Fibroblast of lung (primary cell): ENCODE results near the gene DEFB114.

Experiments used
- EZH2 ChIP-seq: IDR thresholded peaks from 2 replicates; pipeline ENCODE4 v1.5.1; 2012; ENCODE audit warnings: low read length, control low read depth, mild to moderate bottlenecking; ENCODE audit errors: missing control alignments
- TF ChIP-seq, protein P1 (sequence below), 2 donors: IDR thresholded peaks in 1 of 2; conservative IDR thresholded peaks in 1 of 2; 1 replicate in 1 of 2; 2 replicates in 1 of 2; pipeline ENCODE4 v1.5.1; 2011 to 2012; ENCODE audit warnings: low read length in 2 of 2, control low read depth in 1 of 2, inconsistent platforms in 1 of 2, low read depth in 1 of 2, mild to moderate bottlenecking in 1 of 2

DNA sequence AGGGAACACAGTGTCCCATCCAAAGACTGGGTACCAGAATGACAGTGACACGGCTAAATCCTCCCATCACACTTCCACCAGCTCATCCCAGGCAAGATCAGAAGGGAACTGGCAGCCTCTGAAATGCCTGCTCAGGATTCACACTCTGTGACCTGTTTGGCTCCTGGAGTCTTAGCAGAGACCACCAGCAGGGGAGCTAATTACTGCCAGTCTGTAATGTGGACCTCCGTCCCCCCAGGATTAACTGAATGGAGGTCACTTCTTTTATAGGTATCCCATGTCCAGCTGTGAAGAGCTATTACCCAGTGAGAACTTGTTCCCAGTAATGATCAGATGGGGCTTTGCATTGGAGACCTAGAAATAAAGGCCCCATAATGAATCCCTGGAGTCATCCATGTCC, 45.2 kb downstream of the DEFB114 start:
- TF ChIP-seq, protein P1, sequence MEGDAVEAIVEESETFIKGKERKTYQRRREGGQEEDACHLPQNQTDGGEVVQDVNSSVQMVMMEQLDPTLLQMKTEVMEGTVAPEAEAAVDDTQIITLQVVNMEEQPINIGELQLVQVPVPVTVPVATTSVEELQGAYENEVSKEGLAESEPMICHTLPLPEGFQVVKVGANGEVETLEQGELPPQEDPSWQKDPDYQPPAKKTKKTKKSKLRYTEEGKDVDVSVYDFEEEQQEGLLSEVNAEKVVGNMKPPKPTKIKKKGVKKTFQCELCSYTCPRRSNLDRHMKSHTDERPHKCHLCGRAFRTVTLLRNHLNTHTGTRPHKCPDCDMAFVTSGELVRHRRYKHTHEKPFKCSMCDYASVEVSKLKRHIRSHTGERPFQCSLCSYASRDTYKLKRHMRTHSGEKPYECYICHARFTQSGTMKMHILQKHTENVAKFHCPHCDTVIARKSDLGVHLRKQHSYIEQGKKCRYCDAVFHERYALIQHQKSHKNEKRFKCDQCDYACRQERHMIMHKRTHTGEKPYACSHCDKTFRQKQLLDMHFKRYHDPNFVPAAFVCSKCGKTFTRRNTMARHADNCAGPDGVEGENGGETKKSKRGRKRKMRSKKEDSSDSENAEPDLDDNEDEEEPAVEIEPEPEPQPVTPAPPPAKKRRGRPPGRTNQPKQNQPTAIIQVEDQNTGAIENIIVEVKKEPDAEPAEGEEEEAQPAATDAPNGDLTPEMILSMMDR (conservative IDR thresholded peaks at IDR 0.05 in 1 of 2, IDR thresholded peaks at IDR 0.05 in 1 of 2; ENCODE audit: low read depth in 1 of 2, low read length in 2 of 2), result no peak
- TF ChIP-seq EZH2, result no peak
